ENCODE data around the gene TFB2M. TPM values are rescaled to one million over a fixed set of nuclear protein-coding genes. Genes with fewer than 3 reads are reported as not detected.

TFB2M gene
- 15.2 and 18.1 TPM in 2 replicates for total RNA-seq

GRCh38 chr1:246566128-246566812 is at the start of gene TFB2M, which contains the start of gene CNST:
TFB2M (minus strand) TSS chr1:246566261; CDS start chr1:246566138, 123 bp downstream.
CNST (plus strand) TSS chr1:246566456; CDS start chr1:246591563, 25,107 bp downstream.

GRCh38 chr1:246506674-246507481 is 59.2 kb downstream of the TFB2M start, which contains the start of gene SMYD3:
SMYD3 (minus strand) TSS chr1:246507279.

Other genes with a start within 250 kb of the TFB2M start
- gene SMYD3, start 59.0 kb downstream of the TFB2M start, total RNA-seq: 13.6 and 14.4 TPM in 2 replicates
- 9.9 and 11.0 TPM in 2 replicates for gene CNST, start 195 bp upstream of the TFB2M start, total RNA-seq
- 27.4 and 41.0 TPM in 2 replicates for gene SCCPDH, start 158.1 kb upstream of the TFB2M start, total RNA-seq

All from cardiac atrium fibroblast (primary cell).